ENCODE data around the gene ARSG.

ARSG gene

DNA sequence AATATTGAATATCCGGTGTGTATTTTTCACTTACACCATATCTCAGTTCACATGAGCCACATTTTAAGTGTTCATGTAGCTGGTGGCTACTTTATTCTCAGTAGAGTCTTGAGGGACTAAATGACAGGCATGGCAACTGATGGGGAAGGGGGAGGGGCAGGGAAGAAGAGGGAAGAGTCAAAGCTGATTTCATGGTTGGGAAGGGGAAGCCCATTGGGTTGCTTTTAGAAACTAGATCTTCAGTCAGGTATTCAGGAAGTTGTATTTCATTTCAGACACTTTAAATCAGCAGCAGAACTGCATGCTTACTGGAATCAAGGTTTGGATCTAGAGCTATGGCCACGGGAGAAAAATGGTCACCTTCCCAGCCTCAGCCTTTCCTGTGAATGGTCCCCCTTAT is 168.9 kb downstream of the ARSG start:
- Mint-ChIP-seq H3K4me1 (ENCODE audit: low read depth) (peaks cover 64% of the 10 kb centered on the region), H3K36me3 (ENCODE audit: low read depth) (no peaks in the 10 kb centered on the region), H3K27ac (peak overlapping the region; percentile 92), H3K9me3 (no peaks in the 10 kb centered on the region), H3K27me3 (ENCODE audit: low read depth) (no peaks in the 10 kb centered on the region), H3K4me3 (peak overlapping the region; percentile 52)

DNA sequence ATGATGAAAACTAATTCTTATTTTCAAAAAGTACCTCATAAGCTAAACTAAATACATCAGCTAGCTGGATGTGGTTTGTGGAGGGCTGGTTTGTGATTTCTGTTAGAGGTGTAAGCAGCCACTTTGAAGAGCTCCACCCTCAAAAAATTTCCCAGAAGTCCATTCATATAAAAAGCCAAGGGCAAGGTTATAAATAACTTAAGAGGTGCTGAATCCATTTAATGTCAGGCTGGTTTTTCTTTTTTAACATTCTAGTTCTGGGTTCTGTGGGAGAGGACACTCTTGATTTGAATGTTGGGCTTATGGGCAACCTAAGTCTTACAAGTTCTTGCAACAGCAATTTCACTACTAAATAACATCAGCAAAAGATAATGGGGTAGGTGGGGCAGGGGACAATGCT is 169.4 kb downstream of the ARSG start:
- Mint-ChIP-seq H3K4me3 (peak overlapping the region; percentile 52), H3K4me1 (ENCODE audit: low read depth) (peaks cover 65% of the 10 kb centered on the region), H3K27me3 (ENCODE audit: low read depth) (no peaks in the 10 kb centered on the region), H3K27ac (peak overlapping the region; percentile 92), H3K9me3 (no peaks in the 10 kb centered on the region), H3K36me3 (ENCODE audit: low read depth) (no peaks in the 10 kb centered on the region)

DNA sequence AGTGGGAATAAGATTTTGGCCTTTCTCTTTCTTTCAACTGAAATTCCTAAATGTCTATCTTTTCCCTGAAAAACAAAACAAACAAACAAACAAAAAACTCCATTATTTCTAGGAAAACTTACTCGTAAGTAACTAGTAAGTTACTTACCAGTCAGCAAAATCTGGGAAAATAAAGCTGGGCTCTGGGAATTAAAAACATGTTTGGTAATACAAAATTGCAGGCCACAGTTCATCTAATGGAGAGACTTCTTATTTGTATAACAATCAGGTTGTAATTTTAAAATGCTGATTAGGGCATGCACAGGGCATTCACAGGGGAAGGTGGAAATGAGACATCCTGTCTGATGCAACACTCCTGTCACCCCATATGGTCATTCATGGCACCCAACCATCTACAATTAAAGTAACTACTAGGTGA is 169.8 kb downstream of the ARSG start:
- peaks cover 62% of the 10 kb centered on the region for H3K4me1 Mint-ChIP-seq (ENCODE audit: low read depth)
- no peaks in the 10 kb centered on the region for H3K9me3 Mint-ChIP-seq
- no peaks in the 10 kb centered on the region for H3K36me3 Mint-ChIP-seq (ENCODE audit: low read depth)
- peak overlapping the region; percentile 92 for H3K27ac Mint-ChIP-seq
- no peaks in the 10 kb centered on the region for H3K27me3 Mint-ChIP-seq (ENCODE audit: low read depth)
- H3K4me3 Mint-ChIP-seq, result peak overlapping the region; percentile 52

DNA sequence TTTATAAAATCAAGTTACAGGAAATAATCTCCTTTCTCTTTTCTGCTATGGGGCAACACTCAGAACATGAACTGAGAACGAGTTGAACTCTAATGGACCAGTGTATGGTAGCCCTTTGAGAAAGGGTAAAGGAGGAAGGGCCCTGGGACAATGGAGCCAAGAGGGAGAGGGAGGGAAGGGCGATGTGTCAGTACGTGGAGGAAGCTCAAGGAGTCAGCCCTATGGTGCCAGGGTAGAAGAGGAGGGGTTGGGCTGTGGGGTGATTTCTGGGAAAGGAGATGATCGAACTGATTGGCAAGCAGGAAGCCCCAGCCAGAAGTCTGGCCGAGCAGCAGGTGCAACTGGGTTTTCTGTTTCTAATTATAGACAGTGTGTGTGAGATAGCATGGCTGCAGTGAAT is 170.3 kb downstream of the ARSG start:
- no peaks in the 10 kb centered on the region for H3K27me3 Mint-ChIP-seq (ENCODE audit: low read depth)
- peaks cover 58% of the 10 kb centered on the region for H3K4me1 Mint-ChIP-seq (ENCODE audit: low read depth)
- no peaks in the 10 kb centered on the region for H3K36me3 Mint-ChIP-seq (ENCODE audit: low read depth)
- H3K9me3 Mint-ChIP-seq, result no peaks in the 10 kb centered on the region
- H3K27ac Mint-ChIP-seq, result peak overlapping the region; percentile 92
- peak overlapping the region; percentile 52 for H3K4me3 Mint-ChIP-seq

DNA sequence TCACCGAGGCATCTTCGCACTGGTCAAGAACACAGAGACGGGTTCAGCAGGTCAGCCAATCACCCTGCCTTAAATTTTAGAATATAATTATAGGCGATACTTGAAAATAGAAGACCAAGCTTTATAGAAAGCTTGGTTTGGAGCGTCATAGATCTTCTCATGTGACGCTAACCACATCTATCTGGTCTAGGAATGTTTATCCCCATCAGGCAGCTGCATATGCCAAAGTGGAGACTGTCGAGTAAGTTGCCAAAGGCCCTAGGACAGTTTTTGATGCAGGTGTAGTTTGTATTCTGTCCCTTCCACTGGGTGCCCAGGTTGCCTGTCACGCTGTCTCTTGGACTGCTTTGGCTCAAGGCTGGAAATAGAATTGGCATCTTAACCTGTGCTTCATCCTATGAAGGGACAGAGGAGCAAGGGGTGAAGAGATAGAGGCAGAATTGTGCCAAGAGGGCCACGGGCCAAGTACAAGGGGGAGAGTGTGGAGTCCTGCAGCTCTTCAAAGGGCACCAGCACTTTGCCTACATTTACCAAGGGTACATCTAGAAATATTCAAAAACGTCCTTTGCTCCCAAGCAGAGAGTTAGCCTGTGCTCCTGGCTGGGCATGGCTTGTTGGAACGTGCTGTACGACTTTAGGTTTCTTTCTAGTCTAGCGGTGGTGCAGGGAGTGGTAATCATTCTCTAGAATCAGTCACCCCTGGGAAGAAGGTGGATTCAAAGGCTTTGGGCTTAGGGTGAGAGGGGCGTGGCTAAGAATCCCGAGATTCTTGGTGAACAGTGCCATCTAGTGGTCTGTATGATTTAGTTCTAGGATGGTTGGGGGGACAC is 171.3 kb downstream of the ARSG start:
- Mint-ChIP-seq H3K4me3 (peak overlapping the region; percentile 15), H3K27me3 (ENCODE audit: low read depth) (peaks cover 6% of the 10 kb centered on the region), H3K36me3 (ENCODE audit: low read depth) (no peaks in the 10 kb centered on the region), H3K9me3 (no peaks in the 10 kb centered on the region), H3K27ac (peak overlapping the region; percentile 92), H3K4me1 (ENCODE audit: low read depth) (peaks cover 55% of the 10 kb centered on the region)

DNA sequence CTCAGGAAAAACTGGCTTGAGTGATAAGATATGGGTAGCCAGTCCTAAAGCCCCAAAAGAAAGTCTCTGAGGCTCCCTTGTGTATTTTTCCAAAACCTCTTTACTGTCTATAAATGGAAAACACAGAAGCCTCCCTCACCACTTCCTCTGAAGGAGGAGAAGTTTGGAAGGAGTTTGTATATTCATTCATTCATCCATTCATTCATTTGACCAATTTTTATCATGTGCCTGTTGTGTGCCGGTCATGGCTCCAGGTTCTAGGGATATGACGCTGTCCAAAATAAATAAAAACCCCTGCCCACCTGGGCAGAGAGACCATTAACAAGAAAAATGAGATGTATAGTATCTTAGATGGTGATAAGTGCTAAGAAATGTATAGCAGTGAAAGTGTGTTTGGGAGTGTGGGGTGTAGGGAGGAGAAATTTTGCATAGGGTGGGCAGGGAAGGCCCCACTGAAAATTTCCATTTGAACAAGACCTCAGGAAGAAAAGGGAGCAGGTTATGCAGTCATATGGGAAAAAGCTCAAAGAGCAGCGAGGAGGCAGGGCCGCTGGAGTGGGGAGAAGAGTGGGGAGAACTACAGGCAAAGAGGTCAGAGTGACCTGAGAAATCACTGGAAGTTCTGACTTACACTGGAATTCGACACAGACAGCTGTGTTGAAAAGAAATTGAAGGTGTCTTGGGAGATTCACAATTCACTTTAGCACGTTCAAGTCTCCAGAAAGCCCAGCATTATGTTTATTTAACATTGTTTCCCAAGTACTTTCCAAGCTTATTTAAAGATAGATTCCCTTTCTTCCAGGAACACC is 172.1 kb downstream of the ARSG start:
- Mint-ChIP-seq H3K36me3 (ENCODE audit: low read depth) (no peaks in the 10 kb centered on the region), H3K4me3 (peak overlapping the region; percentile 15), H3K27ac (peak overlapping the region; percentile 75), H3K27me3 (ENCODE audit: low read depth) (peaks cover 14% of the 10 kb centered on the region), H3K4me1 (ENCODE audit: low read depth) (peaks cover 49% of the 10 kb centered on the region), H3K9me3 (no peaks in the 10 kb centered on the region)

DNA sequence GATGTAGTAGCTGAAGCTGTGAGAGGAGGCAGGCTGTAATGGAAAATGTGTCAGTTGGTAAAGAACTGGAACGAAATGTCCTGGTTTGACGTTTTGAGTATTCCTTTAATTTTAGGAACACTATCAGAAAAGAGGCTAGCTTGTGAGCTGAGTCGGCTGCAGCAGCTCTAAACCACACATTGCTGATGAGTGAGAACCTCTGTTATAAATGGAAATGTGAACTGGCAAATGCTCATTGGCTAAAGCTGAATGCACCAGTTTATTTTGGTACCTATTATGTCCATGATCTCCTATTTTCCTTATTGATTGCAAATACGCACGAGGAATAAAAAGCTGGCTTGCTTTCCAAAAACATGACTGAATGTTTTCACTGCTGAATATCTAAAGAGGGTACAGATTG is 177.0 kb downstream of the ARSG start:
- Mint-ChIP-seq H3K27me3 (ENCODE audit: low read depth) (peaks cover 38% of the 10 kb centered on the region), H3K9me3 (no peaks in the 10 kb centered on the region)

DNA sequence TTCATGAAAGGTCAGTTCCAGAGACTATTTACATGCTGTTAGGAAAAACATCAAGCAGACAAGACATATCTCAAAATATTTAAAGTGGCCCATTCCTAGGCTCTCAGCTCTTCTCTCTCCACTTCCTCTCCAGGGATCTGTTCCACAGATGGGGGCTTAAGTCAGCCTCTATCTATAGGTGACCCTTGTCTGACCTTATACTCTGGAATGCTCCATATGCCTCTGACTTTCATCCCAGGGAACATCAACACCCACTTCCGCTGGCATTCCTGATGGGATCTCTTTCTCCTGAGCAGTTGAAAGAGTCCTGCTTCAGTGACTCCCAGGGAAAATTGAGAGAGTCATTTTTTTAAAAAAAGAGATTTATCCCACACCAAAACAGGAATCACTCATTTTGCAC is 177.5 kb downstream of the ARSG start:
- Mint-ChIP-seq H3K27ac (no peak overlapping the region), H3K27me3 (ENCODE audit: low read depth) (peaks cover 38% of the 10 kb centered on the region), H3K36me3 (ENCODE audit: low read depth) (no peaks in the 10 kb centered on the region), H3K4me1 (ENCODE audit: low read depth) (peaks cover 3% of the 10 kb centered on the region), H3K9me3 (no peaks in the 10 kb centered on the region), H3K4me3 (no peak overlapping the region)

More for the DNA sequence above, 177.0 kb downstream of the ARSG start:
- Mint-ChIP-seq H3K4me3 (no peak overlapping the region), H3K36me3 (ENCODE audit: low read depth) (no peaks in the 10 kb centered on the region), H3K27ac (no peak overlapping the region), H3K4me1 (ENCODE audit: low read depth) (peaks cover 5% of the 10 kb centered on the region)
